ENCODE results near the gene SPOP.
"Not testable (repeated sequence)": the region's sequence is repeated elsewhere in the genome, so short reads cannot be mapped to it uniquely, and the experiment has no call there.

Gene SPOP

DNA sequence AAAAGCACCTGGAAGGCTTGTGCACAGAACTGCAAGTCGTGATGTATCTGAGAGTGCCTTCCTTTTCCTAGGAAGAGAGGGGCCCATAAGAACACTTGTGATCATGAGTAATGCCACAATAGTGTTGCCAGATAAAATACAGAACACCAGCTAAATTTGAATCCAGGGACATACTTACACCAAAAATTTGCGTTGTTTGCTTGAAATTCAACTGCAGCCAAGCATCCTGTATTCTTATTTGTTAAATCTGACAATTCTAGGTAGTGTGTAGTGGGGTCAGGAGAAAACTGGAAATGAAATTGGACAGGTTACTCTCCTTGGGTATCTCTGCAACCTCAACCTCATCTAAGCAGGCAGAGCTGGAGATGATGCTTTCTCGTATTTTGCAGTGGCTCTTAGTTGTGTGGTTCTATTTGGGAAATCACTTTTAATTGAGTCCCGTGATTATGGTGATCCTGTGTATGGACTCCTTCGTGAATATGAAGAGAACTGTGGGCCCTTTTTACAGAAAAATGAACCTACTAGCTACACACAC, 17.9 kb upstream of the SPOP start:
- no peak for DNase-seq (ENCODE audit: low spot score)

- DNase-seq (ENCODE audit: low spot score): peak; percentile 81
These were observed 17.2 kb upstream of the SPOP start for GRCh38 chr17:49694847-49695697.

- DNase-seq (ENCODE audit: low spot score): no peak
These were observed 14.9 kb upstream of the SPOP start for GRCh38 chr17:49692751-49693150.

DNA sequence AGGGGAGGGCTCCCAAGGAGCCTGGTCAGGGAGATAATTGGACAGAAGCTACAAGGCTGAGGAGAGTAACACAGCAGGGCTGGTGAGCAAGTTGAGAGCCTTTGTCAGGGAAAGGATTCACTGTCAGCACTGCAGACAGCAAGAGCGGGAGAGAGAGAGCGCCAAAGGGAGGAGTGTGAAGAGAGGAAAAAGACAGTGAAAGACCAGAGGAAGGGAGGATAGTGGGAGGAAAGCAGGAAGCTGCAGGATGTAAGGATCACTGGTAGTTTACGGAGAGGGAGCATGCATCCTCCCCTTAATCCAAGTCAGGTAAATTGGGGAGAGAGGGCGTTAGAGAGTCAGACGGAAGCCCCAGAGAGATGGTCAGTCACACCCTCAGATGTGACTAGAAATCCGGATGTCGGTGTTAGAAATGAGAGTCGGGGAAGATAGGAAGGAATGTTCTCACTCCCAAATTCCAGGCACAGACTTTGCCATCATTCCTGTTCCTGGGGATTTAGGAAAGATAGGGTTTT, 13.8 kb upstream of the SPOP start:
- no peak for DNase-seq (ENCODE audit: low spot score)

- no peak for DNase-seq (ENCODE audit: low spot score)
These were observed 13.3 kb upstream of the SPOP start for GRCh38 chr17:49691086-49691676.

- DNase-seq (ENCODE audit: low spot score): peak; percentile 62
These were observed 12.4 kb upstream of the SPOP start for GRCh38 chr17:49690256-49690655.

DNA sequence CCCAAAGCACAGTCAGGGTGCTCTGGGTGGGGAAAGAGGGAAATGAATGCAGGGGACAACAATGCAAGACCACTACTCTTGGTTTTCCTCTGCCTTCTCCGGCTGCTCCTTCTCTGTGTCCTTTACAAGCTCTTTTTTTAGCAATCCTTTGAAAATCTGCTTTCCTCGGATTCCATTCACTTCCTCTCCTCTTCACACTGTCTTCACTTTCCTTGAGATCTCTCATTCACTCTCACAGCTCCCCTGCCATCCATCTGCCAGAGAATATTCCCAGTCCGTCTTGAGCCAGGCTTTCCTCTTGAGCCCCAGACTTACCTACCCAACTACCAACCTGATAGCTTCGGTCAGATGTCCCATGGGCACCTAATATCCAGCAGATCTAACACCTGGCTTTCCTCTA, 11.0 kb upstream of the SPOP start:
- no peak for DNase-seq (ENCODE audit: low spot score)

DNA sequence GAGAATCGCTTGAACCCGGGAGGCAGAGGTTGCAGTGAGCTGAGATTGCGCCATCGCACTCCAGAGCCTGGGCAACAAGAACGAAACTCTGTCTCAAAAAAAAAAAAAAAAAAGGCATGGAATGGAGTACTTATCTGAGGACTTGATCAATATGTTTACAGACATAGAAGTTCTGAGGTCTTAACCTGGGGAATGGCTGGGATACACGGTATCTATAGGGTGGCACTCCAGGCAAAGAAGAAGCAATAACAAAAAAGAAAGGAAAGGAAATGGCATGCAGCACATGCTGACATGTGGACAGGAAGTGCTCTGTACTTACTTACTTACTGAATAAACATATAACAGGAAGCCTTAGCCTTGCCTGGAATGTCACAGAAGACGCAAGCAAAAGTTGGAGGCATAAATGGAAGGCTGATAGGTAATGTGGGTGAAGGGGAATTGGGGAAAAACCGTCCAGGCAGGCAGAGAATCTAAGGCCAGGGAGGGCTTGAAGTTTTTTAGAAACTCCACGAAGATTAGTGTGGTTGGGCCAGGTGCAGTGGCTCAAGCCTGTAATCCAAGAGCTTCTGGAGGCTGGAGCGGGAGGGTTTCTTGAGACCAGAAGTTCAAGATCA, 10.1 kb upstream of the SPOP start:
- DNase-seq (ENCODE audit: low spot score): no peak

- no peak for DNase-seq (ENCODE audit: low spot score)
These were observed 3.4 kb upstream of the SPOP start for GRCh38 chr17:49681106-49681979.

- DNase-seq (ENCODE audit: low spot score): peak; percentile 77
These were observed 2.4 kb upstream of the SPOP start for GRCh38 chr17:49680314-49680713.

- DNase-seq (ENCODE audit: low spot score): peak; percentile 100
These were observed 564 bp downstream of the SPOP start for GRCh38 chr17:49677134-49677932.

DNA sequence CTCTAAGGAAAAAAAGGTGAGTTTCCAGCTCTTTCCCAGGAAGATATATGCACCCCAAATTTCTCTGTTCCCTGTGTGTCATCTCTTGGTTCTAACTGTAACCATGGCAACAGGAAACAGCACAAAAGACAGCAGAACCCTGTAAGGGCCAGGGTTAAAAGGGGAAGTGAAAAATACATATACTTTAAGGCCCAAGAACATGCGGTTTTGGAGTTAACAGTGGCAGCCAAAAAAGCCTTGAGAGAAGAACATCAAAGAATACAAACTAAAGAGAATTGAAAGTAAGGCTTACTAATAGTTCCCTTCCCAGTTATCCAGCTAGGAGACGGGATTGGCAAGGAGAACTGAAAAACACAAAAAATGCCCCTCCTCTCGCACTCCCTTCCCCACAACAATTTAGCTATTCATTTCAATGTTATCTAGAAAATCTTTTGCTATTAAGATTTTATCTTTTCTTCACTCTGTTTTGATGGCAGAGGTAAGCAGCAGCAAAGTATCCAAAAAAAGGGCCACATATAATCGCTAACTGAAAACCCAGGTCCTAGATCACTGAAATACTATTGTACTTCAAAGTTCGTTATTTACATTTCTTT, 1.5 kb downstream of the SPOP start:
- no peak for DNase-seq (ENCODE audit: low spot score)

DNA sequence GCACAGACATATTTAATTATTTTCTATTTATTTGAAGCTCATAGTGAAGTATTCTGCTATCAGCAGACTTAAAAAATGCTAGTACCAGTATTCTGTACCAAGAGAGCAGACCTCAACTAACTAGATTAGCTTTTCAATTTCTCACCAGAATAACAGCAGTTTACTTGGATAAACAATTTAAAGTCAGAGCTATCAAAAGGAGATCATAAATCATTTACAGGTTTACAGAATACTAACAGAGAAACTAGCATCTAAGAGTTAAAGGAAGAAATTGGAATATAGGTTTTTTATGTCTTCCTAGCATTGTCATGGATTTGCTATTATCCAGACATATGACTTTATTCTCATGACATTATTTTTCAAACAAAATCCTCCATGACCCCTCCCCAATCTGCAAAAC, 3.4 kb downstream of the SPOP start:
- DNase-seq (ENCODE audit: low spot score): no peak

- DNase-seq (ENCODE audit: low spot score): not testable (repeated sequence)
These were observed 4.2 kb downstream of the SPOP start for GRCh38 chr17:49673679-49674078.

GRCh38 chr17:49670641-49671040, 7.3 kb downstream of the SPOP start:
- DNase-seq (ENCODE audit: low spot score): no peak

DNA sequence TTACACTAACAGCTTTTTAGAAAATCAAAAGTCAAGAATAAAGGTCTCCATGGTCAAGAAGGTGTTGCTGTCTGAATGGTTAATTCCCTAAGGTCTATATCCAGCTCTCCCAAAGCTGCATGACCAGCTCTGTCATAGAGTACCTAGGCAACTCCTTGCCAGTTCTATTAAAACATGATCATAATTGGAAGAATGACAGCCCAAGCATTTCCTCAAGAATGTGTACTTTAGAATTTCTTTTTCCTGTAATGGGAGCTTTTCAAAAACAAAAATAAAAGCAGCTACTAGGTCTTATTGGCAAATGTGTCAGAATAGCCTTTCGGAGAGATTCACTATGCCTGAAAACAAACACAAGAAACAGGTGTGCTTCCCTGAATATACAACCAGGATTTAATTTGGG, 7.9 kb downstream of the SPOP start:
- no peak for DNase-seq (ENCODE audit: low spot score)

- DNase-seq (ENCODE audit: low spot score): no peak
These were observed 10.0 kb downstream of the SPOP start for GRCh38 chr17:49667854-49668253.

DNA sequence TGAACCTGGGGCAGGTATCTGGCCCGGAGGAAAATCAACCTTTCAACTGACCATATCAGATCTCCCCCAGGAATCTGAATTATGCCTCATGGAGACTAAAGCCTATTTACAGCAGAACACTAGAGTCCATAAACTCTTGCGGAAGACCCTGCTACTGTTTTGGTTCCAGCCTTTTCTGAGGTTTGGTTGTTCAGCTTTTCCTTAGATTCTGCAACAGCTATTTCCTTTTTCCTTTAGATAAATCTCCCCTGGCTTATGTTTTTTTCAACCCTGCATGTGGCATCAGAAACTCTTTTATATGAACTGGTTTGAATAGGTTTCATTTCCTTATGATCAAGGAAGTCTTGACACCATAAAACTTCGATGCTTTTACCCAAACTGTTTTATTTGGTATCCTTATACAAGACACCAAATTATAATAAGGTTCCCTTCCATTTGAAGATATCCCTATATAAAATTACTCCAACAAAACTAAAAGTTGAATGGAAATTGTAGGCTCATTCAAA, 13.1 kb downstream of the SPOP start:
- no peak for DNase-seq (ENCODE audit: low spot score)

DNA sequence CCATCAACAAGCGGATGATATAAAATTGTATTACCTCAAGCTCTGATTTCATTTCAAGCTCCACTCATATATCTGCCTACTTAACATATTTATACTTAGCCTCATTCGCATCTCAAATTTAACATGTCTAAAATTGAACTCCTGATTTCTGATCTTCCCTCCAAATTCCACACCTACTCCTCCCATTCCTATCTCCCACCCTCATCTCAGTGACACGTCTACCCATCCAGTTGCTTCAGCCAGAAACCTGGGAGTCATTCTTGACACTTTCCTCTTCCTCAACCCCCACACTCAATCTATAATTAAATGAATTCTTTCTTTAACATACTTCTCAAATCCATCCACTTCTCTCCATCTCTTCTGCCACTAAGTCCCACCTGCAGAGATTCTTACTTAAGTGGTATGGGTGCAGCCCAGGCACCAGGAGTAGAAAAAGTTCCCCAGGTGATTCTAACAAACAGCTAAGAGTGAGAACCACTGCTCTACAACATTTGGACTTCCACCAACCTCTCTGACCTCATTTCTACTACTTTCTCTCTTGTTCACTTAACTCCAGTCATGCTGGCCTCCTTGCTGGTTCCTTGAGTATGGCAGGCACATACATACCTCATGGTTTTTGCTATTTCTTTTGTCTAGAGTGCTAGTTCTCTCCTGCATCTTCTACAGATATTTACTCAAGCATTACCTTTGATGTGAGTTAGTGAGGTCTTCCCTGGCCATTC, 18.1 kb downstream of the SPOP start:
- DNase-seq (ENCODE audit: low spot score): no peak

- DNase-seq (ENCODE audit: low spot score): no peak
These were observed 21.6 kb downstream of the SPOP start for GRCh38 chr17:49656247-49656646.
